Skeletal muscle cell (primary cell): ENCODE measurements around the gene MTSS2.
A peak's percentile ranks its signal among the peaks of the same experiment; 100 is the strongest.

ENCODE experiments used
- DNase-seq: peaks from one replicate; pipeline ENCODE4 v3.0.0-alpha.2; 2010; ENCODE audit warnings: low read depth
- H3K4me3 ChIP-seq: 2 replicates; pipeline ENCODE4 v1.5.1; 2011; ENCODE audit warnings: low read depth, mild to moderate bottlenecking, control low read depth, low read length, moderate library complexity

MTSS2 gene

DNA sequence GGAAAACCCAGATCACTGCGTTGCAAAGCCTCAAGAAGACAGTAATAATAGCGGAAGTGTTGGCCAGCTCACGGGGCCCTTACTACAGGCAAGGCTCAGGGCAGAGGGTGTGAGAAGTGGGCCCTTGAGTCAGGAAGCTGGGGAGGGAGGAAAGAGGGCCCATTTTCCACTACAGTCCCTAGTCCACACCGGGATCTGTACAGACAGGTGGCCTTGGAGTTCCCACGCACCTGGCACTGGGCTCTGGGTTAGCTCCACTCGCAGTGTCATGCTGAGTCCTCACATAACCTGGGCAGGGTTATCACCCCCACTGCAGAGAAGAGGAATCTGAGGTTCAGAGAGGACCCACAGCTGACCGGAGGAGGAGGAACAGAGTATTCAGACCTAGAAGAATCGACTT lies 16.8 kb upstream of the MTSS2 start:
- no peak overlapping the region for H3K4me3 ChIP-seq
- DNase-seq: no peak

DNA sequence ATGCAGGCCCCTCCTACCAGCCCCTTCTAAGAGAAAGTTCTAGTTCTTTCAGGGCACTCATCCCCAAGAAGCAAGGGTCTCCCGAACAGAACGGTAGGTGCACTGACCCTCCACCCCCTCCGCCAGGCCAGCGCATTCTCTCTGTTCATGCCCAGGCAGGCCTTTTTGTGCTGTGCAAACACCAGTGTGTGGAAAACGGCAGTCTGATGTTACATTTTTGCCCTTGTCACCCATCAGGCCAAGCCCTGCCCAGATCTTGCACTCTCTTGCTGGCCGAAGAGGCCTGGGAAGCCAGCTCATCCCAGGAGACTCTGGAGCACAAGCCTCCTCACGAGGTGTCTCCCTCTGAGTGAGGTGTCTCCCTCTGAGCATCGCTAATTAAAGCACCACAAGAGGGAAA lies 16.1 kb upstream of the MTSS2 start:
- H3K4me3 ChIP-seq: no peak overlapping the region
- DNase-seq: no peak

DNA sequence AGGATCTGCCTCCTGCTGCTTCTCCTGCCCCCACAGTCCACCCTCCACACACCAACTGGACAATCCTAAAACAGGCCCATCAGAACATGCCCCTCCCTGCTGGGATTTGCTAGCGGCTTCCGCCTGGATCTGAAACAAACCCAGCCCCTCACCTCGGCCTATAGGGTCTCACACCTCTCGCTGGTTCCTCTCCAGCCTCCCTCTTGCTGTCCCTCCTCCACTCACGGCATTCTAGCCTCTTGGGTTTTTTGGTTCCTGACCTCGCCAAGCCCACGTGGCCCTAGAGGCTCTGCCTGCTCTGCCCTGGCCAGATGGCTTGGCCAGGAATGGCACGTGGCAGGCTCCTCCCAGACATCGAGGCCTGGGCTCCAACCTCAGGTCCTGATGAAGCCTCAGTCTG lies 15.7 kb upstream of the MTSS2 start:
- no peak overlapping the region for H3K4me3 ChIP-seq
- DNase-seq: no peak

DNA sequence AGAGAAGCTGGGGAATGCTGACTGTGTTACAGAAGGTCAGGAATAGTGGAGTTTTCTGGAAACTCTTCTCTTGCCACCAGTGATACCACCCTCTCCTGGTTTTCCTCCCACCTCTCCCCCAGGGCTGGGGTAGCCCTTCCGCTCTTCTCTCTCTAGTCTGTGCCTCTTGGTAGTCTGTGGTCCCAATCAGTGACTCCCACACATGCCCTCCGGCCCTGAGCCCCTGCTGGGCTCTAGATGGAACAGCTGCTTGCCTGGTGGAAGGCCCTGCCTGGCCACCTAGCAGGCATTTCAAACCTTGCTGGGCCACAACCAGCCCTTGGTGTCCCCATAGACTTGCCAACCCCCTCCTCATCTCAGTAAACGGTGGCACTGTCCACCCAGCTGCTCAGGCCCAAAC lies 15.2 kb upstream of the MTSS2 start:
- DNase-seq: no peak
- H3K4me3 ChIP-seq: no peak overlapping the region

DNA sequence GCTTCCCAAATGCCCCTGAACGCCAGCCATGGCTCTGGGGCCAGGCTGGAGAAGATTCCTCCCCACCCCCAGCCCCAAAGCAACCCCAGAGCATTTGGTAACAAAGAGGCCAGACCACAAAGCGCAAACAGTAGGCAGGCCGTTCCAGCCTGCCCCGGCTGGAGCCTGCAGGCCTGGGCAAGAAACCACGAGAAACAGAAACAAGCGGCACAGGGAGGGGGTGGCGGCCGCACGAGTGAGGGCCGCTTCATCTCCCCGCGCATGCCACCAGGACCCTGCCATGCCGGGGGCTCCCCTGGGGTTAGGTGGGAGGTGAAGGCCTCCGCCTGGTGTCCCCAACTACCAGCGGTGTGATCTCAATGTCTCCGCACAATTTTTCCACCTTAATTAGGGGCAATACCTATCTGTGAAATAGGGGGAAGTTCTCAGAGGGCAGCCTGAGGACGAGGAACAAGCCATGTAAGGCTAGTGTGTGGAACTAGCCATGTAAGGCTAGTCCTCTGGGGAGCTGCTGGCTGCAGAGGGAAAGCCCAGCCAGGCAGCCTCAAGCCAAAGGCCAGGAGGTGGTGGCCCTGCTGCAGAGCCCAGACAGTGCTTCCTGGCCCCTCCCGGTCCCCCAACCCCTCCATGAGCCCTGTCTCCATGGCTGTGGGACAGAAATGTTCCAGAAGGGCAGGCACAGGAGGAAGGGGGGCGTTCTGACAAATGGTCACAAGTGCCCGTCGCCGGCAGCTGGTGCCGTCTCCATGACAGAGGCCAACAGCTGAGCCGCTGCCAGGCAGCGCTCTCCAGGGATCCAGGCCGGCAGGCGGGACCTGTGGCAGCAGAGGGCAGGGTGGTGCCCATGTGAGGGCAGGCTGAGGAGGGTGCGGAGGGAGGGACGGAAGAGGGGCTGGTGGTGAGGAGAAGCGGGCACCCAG lies 14.5 kb upstream of the MTSS2 start:
- no peak overlapping the region for H3K4me3 ChIP-seq
- no peak for DNase-seq

DNA sequence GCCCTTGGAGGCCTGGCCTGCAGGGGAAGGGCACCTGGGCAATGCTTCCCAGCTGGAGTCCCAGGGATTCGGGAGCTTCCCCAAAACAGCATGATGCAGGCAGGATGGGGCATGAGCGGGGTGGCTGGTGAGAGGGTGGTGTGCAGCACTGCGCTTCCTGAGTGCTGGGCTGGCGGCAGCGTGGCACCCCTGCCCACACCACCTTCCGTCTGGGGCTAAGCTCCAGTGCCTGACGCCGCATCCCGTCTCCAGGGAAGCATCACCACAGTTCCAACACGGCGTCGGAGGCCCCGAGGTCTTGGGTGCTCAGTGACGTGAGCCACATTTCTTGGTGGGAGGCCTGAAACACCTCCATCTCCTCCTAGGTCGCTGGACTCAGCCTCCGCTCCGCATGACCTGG lies 13.8 kb upstream of the MTSS2 start:
- no peak for DNase-seq
- H3K4me3 ChIP-seq: no peak overlapping the region

DNA sequence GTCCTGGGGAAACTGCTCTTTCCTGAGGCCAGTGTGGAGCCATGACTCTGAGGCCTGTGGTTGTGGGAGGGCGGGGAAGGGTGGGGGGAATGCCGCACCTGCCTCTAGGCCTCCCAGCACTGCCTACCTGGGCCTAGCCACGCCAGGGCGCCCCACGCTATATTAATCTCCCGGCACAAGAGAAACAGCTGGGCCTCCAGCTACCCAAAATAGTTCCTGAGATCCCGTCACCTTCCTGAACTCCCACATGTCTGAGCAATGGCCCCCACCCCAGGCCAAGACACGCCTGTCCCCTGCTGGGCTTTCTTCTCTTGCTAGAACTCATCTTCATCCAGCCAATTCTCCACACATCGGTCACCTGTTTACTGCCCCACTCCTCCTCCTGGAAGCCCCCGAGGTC lies 13.0 kb upstream of the MTSS2 start:
- DNase-seq: no peak
- no peak overlapping the region for H3K4me3 ChIP-seq

DNA sequence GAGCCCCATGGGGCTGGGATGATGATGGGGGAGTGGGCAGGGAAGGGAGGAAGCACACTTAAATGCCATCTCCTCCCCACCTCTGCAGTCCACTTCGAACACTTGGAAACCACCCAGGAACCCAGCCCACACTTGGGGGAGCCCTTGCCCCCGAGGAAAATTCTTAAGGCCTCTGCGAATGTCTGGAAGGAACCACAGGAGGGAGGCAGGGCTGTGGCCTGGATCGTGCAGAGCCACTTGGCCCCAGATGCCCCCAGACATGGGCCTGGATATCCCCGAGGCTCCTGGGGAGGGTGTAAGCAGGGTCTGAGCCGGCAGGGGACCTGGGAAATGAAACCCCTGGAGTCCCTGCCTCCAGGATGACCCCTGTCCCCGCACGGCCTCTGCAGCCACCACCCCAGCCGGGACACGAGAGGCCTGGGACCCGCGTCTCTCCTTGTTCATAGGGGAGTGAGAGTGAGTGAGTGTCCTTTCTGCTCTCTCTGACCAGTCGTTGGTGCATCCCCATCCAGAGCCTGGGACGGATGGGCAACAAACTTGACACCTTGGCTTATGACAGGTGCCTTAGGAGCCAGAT lies 11.8 kb upstream of the MTSS2 start:
- no peak overlapping the region for H3K4me3 ChIP-seq
- no peak for DNase-seq

DNA sequence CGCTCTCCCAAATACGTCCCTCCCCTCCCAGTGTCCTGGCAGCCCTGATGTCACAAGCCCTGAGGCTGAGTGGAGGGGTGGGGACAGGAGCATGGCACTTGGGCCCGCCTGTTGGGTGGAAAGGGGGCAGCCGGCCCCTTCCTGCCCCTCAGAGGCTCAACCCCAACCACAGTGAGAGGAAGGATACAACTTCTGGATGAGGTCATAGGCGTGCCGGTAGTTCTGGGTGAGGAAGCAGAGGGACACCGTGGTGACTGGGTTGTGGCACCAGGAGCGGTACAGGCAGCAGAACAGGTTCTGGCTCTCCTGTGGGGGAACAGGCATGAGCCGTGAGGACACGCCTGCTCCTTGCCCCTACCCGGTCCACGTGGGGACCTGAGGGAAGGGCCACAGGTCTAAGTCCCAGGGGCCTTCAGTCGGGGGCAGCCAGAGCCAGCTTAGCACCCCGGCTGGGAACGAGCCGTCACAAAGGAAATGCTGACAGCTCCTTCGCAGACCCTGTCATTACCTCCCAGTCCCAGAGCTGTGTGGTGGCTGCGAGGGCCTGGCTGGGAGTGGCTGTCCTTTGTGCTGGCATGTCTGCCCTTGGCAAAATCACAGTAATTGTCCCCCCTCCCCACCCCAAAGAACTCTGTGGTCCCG lies 11.2 kb upstream of the MTSS2 start:
- H3K4me3 ChIP-seq: no peak overlapping the region
- no peak for DNase-seq

DNA sequence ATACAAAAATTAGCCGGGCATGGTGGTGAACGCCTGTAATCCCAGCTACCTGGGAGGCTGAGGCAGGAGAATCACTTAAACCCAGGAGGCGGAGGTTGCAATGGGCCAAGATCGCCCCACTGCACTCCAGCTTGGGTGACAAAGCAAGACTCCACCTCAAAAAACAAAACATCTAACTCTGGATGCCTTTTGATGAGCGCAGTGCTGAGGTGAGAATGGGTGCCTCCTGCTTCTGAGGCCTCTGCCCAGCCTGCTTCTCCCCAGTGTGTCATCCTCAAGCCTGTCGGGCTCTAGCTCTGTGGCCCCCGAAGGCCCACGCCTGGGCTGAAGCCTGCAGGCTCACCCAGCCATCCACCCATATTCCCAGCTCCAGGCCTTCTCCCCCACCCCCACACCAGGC lies 10.5 kb upstream of the MTSS2 start:
- no peak for DNase-seq
- no peak overlapping the region for H3K4me3 ChIP-seq

DNA sequence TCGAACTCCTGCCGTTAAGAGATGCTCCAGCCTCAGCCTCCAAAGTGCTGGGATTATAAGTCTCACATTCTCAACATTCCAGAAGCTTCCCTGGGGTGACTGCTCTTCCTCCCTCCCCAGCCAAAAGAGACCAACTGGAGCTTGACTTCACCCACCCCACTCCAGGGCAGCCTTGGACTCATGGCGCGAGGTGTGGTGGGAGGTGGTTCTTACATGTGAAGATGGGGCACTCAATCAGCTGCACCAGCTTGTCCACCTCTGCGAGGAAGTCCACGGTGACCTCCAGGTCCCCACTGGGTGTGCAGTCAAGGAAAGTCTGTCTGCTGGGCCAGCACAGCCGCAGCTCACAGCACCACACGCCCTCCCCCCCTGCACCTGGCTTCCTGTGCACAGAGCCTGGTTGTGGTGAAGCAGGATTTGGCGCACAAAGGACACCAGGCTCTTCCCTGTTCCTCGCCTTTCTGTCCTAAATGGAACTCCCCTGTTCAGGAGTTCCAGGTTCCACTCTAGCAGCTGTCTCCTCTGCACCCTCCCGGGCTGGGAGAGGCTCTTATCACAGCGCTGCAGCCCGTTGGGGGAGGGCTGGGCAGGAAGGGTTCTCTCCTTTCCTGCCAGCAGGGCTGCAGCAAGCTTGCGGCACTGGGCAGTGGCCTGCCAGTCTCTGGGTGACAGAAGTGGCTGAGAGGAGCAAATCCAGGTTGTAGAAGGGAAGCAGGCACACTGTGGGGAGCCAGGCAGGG lies 9.6 kb upstream of the MTSS2 start:
- no peak overlapping the region for H3K4me3 ChIP-seq
- no peak for DNase-seq

DNA sequence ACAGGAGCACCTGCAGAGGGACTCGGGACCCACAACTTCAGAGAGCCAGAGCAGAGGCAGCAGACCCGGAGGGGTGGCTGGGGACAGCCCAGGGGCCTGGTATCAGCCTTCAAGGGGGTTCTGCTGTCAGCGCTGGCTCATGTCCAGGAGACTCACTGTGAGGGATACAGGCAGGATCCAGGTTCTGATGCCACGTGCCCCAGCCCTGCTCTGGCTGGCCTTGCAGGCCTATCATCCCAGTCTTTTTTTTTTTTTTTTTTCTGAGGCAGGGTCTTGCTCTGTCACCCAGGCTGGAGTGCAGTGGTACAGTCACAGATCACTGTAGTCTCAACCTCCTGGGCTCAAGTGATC lies 9.0 kb upstream of the MTSS2 start:
- no peak for DNase-seq
- no peak overlapping the region for H3K4me3 ChIP-seq

DNA sequence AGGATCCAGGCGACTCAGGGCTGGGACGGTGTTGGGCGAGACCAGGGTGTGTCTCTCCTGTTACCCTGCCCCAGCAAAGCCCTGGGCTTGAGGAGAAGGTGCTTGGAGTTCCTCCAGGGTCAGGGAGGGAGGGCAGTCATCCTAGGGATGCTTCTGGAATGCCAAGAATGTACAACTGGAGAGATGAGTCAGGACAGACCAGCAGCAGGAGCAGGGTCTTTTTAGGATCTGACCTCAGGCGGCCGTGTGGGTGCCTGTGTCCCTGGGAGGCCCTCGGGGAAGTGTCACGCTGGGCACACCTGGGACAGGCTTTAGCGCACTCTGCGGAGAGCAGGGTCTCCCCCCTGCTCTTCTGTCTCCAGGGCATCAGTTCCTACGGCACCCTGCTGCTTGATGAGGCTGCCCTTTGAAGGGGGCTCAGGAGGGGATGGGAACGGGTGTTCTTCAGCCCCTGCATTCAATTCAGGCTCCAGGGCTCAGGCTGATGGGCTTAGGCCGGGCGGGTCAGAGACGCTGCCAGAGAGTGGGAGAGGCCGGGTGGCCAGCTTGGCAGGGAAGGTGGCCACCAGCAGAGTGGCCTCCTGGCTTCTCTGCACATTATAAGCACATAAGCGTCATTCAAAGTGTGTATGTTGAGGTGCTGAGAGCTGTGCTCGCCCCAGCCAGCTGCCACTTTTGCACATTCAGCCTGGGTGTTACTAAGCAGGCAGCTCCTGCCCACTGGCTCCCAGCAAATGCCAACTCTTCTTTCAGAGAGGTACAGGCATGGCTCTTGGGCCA lies 8.4 kb upstream of the MTSS2 start:
- H3K4me3 ChIP-seq: no peak overlapping the region
- no peak for DNase-seq

DNA sequence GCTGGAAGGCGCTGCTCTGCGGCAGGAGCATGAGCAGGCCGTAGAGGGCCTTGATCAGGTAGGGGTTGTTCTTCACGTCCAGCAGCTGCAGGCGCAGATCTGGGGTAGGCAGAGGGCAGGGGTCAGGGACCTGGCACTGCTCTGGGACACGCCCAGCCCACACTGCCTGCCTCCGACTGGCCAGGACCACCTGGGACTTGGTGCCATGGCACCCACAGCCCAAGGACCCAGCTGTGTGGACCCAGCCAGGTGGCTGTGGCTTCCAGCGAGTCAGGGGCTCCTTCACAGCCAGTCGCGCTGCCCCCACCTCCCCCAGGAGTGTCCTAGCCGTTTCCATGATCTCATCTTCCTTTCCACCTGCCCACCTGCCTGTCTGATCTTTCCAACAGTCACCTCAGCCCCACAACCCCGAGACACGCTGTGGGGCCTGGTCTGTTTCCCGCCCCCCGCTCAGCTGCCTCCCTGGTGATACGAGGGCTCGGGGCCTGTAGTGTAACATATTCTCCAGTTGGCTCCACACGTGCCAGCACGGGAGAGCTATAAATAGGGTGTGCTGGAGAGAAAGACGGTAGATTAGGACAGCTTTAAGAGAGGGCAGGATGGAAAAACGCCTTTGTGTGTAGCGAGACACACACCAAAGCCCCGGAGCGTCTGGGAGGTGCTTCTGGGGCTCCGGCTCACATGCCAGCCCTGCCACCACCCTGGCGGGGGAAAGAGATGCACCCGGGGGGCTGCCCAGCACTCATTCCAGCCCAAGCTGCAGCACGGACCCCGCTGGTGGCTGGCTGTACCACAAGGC lies 7.2 kb upstream of the MTSS2 start:
- DNase-seq: no peak
- no peak overlapping the region for H3K4me3 ChIP-seq

DNA sequence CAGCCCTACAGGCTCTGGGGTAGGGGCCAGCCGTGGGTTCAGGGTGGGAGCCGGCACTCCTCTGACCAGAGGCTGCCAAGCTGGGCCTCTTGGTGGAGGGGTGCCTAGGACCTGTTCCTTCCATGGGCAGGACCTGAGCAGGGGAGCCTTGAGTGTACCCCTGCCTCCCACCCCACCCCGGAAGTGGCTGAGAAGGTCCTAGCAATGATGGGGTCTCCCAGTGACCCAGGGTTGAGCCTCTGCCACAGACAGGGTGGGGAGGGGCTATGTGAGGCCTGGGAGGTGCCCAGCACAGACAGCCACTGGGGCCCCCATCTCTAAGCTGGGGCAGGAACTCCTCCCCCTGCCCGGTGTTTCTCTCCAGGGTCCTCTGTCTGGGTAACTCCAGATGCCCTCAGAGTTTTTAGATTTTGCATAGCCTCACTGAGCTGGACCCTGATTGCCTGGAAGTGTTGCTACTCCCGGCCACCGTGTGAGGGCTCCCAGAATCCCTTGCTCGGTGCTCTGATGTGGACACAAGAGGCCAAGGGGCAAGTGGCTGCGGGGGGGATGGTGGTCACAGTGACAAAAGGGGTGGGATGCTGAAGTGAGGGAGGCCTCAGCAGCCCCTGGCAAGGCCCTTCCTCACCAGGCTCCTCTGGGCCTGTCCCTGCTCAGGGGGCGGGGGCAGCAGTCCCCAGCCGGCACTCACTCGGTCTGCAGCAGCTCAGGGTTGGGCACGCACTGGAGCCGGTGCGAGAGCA lies 6.4 kb upstream of the MTSS2 start:
- H3K4me3 ChIP-seq: no peak overlapping the region
- DNase-seq: no peak

DNA sequence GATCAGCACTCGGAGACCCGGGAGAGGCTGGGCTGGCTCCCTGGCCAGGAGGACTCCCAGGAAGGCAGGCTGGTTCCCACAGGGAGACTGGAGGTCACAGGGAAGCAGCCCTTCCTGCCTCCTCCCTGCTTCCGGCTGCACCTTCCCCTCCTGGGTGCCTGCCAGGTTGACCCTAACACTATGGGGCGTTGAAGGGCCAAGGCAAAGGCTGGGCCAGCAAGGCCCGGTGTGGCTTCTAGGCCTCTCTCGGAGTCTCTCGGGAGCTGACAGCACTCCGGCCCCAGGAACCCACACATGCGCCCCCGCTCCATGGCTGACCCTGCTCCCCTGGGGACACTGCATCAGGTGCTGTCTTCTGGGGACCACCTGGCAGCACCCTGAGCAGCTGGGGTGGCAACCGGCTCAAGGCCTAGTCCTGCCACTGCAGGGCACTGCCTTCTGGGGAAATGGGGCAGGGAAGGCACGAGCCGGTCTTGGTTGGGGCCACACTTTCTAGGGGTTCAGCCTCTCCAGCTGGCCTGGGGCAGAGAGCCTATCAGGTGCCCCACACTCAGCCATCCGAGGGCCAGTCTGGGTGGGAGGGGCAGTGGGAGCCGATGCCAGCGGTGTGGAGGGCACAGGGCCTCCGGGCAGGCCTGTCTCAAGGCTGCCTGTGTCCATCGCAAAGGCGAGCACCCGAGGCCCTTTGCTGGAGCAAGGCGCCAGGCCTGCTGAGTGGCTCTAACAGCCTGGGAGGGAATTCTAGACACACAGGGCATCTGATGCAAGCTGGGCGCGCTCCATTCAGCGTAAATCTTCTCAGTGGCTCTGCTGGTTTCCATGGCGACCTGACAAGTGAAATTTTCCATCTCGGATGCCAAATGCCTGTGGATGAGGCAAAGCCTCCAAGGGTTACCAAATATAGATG lies 5.6 kb upstream of the MTSS2 start:
- H3K4me3 ChIP-seq: no peak overlapping the region
- DNase-seq: peak; percentile 81
